Myocyte (in vitro differentiated cells): ENCODE data around the gene KIF6. TPM values are rescaled to one million over a fixed set of nuclear protein-coding genes. Genes with fewer than 3 reads are reported as not detected.

Experiments used
- DNase-seq: peaks from one replicate; pipeline ENCODE4 v3.0.0-alpha.2; 2012; ENCODE audit warnings: low read depth
- total RNA-seq: library from RNA; depleted of rRNA; stranded (reverse); fragments of >200 nt; gene quantifications from 2 replicates; pipeline ENCODE4 v1.2.3, GENCODE V29; 2014

The KIF6 gene
- total RNA-seq, 1 donor from 2014 or later, result not detected

DNA sequence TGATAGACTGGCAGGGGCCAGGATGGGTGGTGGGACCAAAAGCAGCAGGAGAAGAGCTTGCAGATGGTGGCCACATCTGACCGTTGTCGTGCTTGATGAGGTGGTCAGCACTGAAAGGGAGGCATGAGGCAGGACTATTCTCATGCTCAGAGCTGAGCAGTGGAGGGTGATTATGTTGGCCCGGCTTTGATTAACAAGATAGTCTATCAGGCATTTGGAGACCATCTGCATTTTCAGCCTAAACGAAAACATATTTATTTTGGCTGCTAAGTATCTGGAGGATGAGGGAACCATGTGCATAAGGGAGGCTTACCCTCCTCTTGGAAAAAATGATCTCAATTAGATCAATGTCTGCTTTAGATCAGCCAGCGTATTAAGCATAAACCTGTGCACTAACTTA lies 261.1 kb downstream of the KIF6 start:
- no peak for DNase-seq

DNA sequence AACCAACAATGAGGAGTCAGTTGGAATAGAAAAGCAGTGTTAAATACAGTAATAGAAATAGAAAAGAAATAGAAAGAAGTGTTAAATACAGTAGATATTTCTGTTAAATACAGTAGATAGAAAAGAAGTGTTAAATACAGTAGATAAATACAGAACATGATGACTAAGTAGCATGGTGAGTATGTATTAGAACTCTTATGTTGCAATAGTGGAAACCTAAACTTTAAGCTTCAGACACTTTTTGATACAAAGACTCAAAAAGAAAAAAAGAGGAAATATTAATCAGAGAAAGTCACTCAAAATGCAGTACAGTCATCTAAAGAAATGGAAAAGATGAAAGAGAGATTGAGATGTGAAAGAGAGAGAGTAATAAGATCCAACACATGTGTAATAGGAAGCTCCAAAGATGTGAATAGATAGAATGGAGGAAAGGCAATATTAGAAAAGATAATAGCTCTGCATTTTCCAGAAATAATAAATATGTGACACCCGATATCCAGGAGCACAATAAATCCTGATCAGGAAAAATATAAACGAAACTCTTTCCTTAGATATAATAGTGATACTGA lies 271.2 kb downstream of the KIF6 start:
- no peak for DNase-seq

DNA sequence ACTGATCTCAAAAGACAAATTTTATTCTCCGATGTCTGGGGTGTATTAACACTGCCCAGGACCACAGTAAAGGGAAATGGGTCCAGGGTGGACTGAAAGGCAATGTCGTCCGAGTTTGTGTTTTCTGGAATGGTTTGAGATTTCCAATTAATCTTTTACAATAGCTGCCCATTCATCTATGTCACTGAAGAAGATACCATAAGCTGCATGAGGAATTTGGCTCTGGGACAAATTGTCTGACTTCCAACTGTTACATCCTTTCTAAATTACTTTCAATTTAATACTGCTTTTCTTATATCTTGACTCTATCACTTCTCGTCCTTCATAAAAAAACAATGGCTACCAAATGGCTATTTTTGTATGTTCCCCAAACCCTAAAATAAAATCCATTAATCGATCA lies 272.0 kb downstream of the KIF6 start:
- DNase-seq, result no peak

DNA sequence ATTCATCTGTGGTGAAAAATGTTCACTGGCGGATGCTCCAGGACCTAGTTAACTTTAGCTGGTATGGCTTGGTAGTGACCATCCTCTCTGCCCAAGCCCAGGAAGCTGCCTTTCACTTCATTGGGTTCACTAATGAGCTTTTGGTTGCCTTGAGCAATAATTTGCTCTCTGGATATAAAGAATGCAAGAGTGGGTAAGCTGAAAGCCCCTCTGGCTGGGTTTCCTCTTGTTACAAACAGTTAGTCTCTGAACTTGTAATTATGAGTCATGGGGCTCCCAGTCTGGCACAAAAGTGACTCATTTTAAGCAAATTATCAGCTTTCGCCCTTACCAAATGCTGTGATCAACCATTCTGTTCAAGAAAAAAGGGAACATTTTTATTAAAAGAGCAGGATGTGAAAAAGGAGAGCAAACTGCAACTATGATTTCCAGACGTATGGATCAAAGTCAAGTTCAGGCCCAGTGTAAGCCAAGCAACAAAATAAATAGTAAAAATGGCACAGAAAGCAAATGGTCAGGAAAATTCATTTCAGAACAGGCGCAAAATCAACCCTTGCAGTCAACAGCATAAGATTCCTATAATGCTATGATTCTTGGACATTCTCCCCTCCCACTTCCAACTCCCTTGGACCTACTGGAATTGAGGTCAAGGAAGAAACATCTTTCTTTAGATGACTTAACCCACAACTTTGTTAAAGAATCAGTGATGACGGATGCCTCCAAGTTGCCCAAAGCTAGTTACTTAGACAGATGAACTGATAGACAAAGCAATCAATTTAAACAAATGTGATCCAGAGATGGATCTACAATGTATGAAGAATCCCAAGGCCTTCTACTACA lies 272.7 kb downstream of the KIF6 start:
- DNase-seq, result no peak

DNA sequence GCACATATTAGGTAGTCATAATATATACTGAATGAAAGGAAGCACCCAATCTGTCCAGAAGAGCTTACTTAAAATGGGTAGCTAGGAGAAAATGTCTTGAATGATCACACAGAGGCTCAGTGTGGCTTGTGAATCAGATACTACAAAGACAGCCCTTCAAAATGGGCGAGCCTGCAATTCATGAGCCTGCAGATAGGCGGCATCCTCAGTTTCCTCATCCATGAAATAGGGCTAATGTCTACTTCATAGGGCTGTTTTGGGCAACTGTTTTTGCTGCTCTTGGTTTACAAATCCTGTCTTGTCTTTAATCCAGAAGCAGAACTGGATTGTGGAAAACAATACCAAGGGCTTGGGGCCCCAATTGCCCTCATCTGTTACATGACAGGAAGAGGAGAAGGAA lies 273.4 kb downstream of the KIF6 start:
- no peak for DNase-seq

DNA sequence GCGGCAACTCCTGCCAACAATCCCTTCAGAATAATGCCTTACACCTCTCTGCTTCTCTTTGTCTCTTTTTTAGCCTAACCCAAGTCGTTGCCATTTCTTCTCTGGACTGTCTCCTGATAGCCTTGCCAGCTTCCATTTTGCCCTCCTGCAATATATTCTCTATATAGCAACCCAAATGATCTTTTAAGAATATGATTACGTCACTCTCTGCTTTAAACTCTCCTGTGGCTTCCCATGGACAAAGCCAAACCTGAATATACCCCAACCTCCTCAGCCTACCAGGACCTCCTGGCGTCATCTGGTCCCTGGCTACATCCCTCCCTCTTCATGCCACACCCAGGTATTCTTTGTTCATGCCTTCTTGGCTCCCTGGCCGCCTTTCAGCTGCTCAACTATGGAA lies 276.2 kb downstream of the KIF6 start:
- no peak for DNase-seq

DNA sequence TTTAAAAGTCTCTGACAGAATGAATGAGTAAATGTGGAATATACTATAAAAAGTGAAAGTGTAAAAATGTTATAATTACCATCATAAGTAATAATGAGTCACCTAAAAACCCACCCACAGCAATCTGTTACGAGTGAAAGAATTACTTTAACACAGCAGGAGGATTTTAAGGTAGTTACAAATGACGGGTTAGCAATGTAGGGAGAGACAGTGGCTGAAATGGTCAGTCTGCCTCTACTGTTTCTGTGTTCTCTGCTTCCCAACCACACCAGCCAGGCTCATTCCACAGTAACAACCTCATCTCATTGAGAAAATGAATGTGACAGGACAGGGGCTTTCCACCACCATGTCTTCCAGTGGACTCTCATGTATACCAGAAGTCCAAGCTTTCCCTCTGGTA lies 278.3 kb downstream of the KIF6 start:
- no peak for DNase-seq

DNA sequence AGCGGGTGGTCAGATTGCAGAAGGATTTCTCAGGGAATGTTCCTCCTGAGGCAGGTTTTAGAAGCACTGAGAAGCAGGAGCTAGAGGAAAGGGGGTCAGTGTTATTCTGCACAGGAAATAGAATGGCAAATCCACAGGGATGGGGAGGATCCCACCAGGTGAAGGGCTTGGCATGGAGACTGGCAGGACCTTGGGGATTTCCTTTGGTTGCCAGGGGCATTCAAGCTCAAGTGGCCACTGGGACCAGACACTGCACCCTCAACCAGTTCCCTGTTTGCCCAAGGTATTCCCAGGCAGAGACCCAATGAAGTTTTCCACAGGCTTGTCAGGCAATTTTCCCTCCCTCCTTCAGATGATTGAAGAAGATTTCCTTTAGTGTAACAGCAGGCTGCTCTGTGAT lies 279.5 kb downstream of the KIF6 start:
- DNase-seq, result no peak

DNA sequence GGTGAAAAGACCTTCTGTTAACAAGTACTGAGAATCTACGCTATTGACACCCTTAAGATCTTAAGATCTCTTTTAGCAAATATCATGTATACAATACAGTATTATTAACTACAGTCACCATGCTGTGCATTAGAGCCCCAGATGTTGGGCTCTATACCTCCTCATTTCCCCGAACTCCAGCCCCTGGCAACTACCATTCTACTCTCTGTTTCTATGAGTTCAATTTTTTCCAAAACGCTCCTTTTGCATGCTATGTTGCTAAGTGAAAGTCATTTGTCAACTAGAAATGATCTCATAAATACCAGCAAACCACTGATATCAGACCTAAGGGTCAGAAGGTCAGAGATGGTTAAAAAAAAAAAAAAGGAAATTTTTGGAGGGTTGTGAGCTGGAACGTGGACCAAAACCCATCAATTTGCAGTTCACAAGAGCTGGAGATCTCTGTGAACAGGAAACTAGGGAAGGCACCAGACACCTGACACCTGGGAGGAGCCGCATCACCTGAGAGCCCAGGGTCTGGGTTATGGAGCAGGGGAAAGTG lies 280.7 kb downstream of the KIF6 start:
- no peak for DNase-seq

DNA sequence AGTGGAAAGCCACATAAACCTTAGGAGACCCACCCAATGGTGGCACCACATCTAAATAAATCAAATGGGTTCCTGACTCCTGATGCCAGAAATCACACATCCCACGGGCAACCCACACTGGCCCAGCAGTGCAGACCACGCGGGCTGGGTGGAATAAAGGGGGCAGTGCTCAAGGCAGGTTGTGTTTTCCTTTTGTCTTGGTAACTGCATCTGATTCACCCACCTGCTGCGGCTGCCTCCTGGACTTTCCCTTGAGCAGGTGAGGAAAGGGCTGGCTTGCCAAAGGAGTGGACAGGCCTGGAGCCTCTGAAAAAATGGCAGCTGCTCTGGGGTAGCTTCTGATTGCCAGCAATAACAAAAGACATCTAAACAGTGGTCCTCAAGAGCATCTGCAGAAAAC lies 283.2 kb downstream of the KIF6 start:
- no peak for DNase-seq

DNA sequence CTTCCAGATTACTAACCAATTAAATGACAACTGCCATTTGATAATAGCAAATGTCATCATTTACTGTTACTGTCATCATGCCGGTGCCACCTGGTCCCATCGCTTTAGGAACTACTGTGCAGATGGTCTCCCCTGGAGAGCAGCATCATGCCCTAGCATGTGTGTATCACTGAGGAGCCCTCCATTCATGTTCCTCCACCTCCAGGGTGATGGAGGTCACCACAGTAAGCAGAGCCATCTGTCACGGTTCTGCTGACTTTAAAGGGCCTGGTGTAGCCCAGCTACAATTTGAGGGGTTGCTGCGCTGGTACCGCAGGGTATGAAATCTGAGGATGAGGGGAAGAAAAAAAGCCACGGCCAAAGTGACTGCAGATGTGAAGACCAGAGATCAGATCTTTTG lies 283.9 kb downstream of the KIF6 start:
- DNase-seq, result no peak

DNA sequence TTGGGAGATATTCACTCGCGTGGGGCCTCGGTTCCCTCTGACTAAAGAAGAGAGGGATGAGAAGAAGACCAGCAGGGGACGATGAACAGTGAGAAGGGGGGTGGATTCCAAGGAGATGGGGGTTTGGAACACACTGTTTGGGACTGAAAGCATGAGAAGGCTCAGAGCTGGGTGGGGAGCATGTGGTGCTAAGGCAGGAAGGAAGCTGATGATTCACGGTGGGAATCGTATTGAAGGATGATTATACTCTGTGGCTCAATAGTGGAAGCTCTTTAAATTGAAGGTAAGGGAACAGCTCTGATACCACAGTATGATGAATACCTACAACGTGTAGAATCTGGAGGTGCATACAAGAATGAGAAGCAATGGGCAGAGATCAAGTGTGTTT lies 285.2 kb downstream of the KIF6 start:
- DNase-seq, result no peak

DNA sequence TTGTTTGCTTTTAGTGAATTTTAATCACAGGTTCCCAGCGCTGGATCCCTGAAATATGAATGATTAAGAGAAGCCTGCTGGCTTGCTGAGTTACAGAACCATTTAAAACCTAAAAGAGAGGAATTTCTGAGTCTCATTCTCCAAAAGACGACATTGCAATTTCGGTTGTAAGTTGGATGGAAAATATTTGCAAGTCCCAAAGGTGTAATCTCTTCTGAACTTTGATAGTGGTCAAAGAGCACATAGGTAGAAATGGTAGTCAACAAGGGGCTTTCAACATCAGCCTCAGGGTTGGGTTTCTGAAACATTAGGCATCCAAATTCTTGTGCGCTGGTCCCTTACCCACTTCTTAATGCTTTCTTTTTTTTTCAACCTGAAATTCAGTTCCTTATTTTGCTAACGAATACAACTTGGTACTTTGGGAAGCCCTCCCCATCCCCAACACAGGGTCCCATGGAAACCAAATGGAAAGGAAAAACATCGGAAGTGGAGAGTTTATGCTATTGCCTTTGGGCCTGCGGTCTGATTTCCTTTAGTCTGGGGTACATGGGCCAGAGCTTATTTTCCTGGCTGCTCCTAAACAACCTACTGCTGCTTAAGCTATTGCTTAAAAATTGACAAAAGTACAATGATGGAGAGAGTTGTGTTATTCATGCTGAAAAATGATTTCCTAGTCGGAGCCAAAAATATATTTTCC lies 285.7 kb downstream of the KIF6 start:
- no peak for DNase-seq

DNA sequence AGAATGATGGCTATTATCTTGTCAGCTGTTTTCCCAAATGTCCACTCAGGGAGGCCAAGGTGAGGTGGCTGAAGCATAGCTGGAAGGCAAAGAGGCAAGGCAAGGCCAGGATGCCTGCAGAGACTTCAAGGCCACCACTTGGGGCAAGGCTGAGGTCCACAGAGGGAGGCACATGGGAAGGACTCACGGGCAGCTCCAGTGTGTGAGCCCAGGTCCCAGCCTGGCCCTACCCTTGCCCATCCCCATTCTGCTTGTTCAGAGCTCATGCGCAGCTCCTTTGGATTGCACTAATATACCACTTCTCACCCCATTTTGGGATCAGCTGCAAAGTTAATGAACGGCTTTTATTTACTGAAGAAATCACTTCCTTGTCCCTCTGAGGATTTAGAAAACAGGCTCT lies 291.6 kb downstream of the KIF6 start:
- no peak for DNase-seq

DNA sequence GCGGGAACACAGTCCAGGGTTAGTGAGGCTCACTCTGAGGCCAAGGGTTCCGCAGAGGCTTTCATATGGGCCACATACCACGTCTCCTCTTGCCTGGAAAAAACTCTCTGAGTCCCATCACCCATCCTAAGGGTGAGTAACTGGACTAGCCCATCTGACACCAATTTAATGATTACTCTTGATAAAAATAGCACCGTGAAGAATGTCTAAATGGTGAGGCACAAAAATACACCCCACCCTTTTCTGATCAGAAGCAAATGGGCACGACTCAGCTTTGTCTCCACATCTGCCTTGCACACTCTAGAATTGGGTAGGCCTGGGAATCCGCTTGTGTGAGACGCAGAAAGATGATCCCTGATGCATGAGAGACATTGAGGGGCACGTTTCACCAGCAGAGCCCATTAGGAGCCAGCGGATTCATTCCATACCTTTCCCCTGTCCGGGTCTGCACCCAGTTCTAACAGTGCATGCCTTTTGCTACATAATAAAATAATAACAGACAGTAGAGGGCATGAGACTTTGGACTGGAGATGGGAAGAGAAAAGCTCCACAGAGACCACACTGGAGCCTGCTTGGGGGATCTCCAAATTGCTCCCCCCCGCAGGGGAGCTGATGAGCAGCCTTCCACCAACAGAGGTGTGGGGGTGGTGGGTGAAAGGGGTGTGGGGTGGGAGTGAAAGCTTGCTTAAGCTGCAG lies 292.7 kb downstream of the KIF6 start:
- DNase-seq, result no peak

DNA sequence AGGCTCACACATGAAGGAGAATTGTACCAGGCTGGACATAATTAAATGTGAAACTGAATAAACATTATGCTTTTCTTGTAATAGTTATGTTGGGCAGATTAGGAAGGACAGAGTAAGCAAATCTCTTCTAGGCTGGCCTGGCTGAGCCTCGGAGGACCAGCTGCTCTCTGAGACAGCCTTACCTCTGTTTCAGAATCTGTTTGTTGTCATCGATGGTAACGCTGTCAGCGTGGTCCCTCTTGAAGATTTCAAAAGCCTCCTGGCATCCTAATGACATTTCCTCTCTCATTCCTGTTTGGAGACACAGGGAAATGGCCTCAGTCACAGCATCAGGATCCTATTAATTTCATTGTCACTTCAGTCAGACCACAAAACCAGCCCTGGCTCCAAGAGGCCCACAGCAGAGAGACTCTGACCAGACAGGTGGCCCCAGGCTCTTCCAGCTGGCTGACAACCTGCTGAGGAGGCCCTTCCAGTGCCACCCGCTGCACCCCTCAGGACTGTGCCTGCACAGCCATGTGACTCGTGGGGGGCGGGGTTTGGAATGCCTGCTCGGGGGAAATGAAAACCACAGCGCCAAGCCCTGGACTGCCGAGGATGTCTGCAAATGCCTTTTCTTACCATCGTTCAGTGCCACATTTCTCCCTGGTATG lies 294.2 kb downstream of the KIF6 start:
- peak; percentile 54 for DNase-seq

DNA sequence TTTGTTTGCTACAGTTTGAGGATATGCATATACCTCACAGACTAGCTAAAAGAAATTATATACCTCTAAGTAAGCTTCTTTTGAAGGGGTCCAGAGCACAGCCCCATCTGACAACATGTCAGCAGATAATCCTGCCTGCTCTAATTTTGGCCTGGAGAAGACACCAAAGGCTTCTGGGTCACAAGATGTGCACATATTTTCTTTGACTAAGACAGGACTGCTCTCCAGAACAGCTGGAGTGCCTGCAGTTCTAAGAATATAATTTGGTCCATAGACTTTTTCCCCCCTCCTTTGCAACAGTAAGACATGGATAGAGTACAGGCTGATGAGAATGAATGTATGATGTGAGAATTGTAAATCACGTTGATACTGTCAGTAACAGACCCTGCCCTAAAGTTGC lies 294.8 kb downstream of the KIF6 start:
- DNase-seq, result peak; percentile 2

DNA sequence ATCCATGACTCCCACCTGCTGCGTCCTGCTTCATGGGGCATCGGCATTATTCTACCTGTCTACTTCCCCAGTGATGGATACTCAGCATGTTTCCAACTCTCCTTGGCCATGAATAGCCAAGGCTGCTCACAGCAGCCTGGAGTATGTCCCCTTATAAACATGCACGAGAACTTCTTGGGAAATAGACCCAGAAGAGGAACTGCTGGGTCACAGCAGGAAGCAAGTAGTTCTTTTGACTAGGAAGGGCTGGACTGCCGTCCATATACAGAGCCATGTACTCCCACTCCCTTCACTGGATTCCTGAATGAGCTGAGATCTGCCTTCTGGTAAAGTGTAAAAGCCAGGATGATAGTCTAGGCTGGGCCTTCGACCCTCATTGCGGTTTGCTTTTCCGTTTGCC lies 296.4 kb downstream of the KIF6 start:
- DNase-seq, result no peak

DNA sequence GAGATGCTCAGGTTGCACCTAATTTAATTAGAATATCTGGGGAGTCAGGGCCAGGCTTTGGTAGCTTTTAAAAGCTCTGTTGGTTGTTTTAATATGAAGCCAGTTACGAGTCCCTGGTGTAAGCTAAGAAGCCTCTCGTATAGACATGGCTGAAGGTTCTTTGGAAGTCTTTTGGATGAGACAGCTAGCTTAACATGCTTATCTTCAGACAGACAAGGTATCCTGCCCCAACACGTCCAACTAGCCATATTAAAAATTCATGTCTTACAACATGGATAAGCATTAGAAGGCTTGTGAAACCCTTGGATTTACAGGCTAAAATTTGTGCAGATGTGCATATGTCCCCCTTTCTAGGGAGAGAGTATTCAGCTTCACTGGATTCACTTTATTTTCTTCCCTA lies 297.1 kb downstream of the KIF6 start:
- DNase-seq, result no peak

DNA sequence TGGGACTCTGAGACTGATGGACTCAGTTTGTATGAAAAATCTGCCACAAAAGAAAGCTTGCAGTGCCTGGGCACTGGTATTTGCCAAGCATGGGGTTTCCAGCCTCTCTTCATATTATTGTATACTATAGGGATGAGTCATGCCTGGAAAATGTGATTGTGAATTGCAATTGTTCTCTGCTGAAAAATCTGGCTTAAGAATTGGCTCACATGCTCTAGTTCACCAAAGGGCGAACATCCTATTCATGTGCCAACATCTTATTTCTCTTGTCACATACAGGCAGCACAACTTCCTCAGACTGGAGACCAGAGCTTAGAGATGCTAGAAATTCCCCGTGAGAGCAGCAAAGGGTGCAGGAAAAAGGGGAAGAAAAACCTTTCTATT lies 299.1 kb downstream of the KIF6 start:
- no peak for DNase-seq

DNA sequence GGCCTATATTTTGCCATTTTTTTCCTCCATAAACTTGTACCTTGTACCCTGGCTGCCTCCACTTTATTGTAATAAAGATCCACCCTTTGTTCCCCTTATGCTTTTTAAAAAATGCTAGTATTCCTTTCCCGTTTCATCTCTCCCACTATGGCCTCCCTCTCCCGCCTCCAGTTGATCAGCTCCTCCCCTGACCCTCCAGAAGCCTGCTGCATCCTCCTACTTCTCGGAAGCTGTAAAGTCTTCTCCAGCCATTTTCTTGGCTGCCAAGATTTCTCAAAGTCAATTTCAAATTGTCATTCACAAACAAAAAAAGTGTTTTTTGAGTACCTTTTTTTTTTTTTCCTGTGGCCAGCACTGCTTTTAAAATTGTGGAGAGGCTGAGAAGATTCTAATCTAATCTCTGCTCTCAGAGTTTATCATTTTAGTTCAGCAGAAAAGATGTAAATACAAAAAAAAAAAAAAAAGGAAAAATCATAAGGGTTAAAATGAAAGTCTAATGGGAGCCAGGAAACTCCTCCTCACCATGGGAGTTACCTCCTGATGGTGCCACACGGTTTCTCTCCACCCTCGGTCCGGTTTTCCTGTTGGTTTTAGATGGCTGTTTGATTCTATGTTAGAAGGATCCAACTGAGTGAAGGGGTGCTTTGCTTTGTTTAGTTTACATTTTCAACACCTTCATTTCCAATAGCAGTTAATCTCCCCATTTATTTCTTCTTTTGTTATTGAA lies 299.7 kb downstream of the KIF6 start:
- DNase-seq, result no peak
